Activated CD4-positive, alpha-beta T cell treated with anti-CD3 and anti-CD28 coated beads for 24 hours (primary cell): ENCODE results near the gene GPR137B.
"Not testable (repeated sequence)": the region's sequence is repeated elsewhere in the genome, so short reads cannot be mapped to it uniquely, and the experiment has no call there.

Experiments
- DNase-seq, 2 donors: peaks; one replicate each; pipeline ENCODE4 v3.0.0-alpha.2; 2020; ENCODE audit warnings: low read depth in 2 of 2

GPR137B gene

DNA sequence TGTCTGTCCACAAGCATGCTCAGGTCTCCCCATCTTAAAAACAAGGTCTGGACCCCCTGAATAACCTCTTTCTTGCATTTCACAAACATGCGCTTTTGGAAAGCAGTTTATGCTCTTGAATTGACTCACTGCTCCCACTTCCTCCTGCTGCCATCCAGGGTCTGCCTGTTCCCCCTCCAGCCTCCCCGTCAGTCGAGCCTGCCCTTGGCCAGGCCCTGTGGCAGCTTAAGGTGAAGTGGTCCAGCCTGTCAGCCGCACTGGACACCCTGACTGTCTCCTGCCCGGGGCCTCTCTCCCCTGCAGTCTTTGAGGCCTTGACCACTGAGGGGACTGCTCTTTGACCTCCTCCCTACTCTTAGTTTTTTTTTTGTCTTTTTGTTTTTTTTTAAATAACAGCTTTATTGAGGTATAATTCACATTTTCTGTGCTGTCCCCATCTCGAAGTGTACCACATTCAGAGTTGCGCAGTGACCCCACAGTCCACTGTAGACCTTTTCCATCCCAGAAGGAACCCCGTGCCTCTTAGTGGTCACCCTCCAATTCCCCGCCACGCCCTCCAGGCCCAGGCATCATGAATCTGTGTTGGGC is 18.3 kb downstream of the GPR137B start:
- no peak for DNase-seq

DNA sequence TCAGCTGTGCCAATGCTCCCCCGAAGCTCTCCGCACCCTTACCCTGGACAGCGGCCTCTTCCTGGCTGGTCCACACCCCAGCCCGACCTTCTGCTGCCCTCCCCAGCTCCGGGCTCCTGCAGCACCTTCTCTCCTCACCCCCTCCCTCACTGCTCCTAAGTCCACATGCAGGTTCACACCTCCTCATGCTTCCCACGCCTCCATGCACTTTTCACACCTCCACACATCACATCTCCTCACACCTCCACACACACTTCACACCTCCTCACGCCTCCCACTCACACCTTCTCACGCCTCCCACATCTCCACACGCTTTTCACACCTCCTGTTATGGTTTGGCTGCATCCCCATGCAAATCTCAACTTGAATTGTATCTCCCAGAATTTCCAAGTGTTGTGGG is 18.9 kb downstream of the GPR137B start:
- no peak for DNase-seq

DNA sequence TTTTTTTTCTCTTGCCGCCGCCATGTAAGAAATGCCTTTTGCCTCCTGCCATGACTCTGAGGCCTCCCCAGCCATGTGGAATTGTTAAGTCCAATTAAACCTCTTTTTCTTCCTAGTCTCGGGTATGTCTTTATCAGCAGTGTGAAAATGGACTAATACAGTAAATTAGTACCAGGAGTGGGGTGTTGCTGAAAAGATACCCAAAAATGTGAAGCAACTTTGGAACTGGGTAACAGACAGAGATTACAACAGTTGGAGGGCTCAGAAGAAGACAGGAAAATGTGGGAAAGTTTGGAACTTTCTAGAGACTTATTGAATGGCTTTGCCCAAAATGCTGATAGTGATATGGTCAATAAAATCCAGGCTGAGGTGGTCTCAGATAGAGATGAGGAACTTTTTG is 19.4 kb downstream of the GPR137B start:
- DNase-seq, result not testable (repeated sequence)

- DNase-seq, result no peak
These were observed 21.3 kb downstream of the GPR137B start for GRCh38 chr1:236163463-236164153.

DNA sequence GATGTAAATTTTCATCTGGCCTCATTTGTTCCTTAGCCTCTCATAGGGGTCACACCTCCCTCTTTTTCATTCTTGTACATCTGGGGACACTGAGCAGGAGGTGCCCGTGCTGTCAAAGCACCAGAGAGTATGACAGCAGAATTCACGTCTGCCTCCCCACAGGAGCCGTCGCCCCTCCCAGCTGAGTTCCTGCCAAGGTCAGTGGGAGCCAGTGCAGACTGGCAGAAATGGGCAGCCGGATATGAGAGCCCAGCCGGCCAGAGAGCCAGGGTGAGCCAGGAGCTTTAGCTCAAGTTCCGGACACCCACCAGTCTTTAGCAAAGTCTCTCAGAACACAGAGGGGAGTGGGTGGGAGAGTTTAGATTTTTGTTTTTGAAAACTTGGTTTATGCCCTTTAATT is 21.9 kb downstream of the GPR137B start:
- DNase-seq, result no peak

GRCh38 chr1:236165238-236165981 is 23.1 kb downstream of the GPR137B start:
- DNase-seq, result no peak

- DNase-seq, result no peak
These were observed 23.7 kb downstream of the GPR137B start for GRCh38 chr1:236166041-236166440.

DNA sequence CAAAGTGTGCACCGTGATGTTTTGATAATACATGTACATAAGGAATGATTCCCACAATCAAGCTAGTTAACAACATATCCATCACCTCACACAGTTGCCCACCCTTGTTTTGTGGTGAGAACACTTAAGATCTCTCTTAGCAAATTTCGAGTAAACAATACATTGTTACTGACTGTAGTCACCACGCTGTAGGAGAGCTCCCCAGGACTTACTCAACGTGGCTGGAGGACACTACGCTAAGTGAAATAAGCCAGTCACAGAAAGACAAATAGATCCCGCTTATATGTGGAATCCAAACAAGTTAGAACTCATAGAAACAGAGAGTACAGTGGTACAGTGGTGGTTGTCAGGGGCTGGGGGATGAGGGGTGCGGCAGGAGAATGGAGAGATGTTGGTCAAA is 24.8 kb downstream of the GPR137B start:
- DNase-seq, result no peak

DNA sequence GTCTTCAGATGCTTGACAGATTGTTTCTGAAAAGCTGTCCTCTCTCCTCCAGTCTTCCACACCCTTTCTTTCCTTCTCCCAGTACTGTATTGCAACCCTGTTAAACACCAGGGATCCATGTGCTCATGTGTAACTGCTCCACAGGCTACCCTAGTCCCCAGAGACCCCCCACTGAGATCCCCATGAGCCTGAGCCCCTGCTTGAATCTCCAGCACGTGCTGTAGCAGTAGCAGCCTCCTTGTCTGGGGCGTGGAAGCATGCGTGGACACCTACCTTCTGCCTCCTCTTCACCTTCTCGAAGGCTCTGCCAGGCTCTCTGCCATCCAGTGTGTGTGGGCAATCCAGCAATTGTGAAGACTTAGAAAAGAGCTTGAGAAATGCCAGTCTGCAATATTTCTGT is 25.2 kb downstream of the GPR137B start:
- DNase-seq, result no peak

GRCh38 chr1:236168716-236169429 is 26.5 kb downstream of the GPR137B start:
- DNase-seq, result no peak

DNA sequence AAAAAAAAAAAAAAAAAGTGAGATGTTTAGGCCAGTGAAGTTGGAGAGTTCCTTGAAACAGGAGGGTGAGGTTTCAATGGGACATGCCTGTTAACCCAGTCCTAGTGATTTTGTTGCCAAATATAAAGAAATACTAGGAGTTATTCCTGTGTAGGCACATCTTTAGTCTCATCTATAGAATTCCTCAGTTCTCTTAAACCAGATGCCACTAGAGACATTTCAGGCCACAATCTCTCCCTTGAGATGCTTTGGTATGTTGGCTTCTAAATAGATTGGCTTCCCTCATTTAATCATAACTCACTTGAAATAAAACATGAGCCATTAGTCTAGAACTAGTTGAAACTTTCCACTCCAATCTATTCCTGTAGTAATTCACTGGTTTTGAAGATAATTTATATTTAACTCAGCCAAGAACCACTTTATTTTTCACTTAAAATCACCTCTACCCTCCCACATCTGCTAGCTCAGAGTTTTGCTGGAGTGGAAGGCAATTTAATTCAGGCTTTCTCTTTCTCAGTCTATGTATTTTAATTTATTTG is 29.8 kb downstream of the GPR137B start:
- no peak for DNase-seq

DNA sequence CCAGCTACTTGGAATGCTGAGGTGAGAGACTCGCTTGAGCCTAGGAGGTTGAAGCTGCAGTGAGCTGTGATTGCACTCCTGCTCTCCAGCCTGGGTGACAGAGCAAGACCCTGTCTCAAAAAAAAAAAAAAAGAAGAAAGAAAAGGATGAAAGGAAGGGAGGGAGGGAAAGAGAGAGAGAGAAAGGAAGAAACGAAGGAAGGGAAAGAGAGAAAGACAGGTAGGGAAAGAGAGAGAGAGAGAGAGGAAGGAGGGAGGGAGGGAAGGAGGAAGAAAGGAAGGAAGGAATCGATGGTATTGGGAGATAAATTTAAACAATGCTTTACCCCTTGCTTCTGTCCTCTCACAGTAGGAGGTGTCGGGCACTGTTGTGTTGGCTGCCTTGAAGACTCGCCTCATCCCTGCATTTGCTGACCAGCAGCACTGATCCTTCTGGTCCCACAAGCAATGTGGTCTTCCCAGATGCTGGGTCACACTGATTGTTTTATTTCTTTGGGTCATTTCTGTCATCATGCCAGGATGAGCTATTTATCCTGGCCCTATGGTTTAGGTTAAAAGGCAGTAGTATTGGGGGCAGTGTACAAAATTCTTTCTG is 30.9 kb downstream of the GPR137B start:
- no peak for DNase-seq

DNA sequence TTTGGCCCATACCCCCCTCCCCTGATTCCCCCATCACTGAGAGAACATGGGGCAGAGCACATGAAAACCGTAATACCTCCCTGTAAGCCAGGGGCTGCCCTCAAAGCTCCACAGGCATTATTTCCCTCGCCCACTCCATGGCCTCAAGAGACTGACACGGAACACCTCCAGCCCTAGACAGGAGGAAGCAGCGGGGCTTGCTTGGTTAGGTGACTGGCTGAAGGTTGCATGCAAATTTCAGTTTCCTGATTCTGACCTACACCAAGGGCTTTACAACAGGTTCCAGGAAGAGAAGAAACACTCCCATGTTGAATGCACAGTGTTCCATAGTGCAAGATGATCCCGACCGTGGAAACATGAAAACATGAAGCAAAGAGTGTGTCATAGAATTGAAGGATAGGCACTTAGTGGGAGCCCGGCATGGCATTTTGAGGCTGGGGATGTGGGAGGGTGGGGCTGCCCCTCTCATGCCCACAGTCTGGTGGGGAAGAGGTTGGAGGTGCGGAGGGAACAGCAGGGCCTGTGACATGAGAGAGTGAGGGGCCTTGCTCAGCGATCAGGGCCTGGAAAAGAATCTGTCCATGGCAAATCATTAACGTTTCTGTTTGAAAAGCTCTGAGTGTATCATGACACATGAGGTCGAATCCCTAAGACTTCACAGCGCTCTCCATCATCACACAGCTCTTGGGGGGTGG is 33.5 kb downstream of the GPR137B start:
- DNase-seq, result no peak

- DNase-seq, result no peak
These were observed 34.3 kb downstream of the GPR137B start for GRCh38 chr1:236176337-236177336.

GRCh38 chr1:236179634-236180033 is 37.3 kb downstream of the GPR137B start:
- no peak for DNase-seq

DNA sequence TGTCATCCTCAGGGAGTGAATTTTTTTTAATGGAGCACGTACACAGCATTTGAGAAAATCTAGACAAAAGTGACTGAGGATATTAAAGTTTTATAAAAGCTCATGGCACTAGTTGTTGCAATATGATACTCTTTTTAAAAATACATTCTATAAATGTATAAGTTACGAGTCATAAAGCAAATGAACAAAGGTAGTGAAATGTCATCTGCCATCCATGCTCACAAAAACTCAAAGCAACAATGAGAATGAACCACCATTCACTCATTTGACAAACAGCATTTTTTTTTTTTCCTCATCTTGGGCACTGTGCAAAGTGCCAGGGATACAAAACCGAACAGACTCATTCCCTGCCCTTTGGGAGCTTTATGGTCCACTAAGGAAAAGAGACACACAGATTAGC is 38.7 kb downstream of the GPR137B start:
- no peak for DNase-seq

DNA sequence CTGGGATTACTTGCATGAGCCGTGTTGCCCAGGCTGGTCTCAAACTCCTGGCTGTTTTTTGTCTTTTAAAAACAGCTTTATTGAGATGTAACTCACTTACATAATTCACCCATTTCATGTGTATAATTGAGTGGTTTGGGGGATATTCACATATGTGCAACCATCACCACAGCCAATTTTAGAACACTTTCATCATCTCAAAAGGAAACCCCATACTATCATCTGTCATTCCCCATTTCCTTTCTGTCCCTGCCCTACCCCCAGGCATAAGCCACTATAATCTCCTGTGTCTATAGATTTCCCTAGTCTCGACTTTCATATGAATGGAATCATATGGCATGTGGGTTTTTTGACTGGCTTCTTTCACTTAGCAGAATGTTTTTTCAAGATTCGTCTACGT is 43.3 kb downstream of the GPR137B start:
- no peak for DNase-seq

DNA sequence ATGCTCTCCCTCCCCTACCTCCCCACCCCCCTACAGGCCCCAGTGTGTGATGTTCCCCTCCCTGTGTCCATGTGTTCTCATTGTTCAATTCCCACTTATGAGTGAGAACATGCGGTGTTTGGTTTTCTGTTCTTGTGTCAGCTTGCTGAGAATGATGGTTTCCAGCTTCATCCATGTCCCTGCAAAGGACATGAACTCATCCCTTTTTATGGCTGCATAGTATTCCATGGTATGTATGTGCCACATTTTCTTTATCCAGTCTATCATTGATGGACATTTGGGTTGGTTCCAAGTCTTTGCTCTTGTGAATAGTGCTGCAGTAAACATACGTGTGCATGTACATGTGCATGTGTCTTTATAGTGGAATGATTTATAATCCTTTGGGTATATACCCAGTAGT is 44.1 kb downstream of the GPR137B start:
- DNase-seq, result not testable (repeated sequence)

DNA sequence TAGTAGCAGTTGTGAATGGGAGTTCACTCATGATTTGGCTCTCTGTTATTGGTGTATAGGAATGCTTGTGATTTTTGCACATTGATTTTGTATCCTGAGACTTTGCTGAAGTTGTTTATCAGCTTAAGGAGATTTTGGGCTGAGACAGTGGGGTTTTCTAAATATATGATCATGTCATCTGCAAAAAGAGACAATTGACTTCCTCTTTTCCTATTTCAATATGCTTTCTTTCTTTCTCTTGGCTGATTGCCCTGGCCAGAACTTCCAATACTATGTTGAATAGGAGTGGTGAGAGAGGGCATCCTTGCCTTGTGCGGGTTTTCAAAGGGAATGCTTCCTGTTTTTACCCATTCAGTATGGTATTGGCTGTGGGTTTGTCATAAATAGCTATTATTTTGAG is 45.7 kb downstream of the GPR137B start:
- not testable (repeated sequence) for DNase-seq

- DNase-seq, result no peak
These were observed 50.8 kb downstream of the GPR137B start for GRCh38 chr1:236193184-236193583.
